Esophagus squamous epithelium (tissue), 4 donors: ENCODE results near the gene NAA80.

Experiments
- POLR2A ChIP-seq, 4 donors: fragments of 450-650 bp; IDR thresholded peaks; one replicate each; pipeline ENCODE4 v1.6.1; 2017; ENCODE audit warnings: antibody characterized with exemption in 4 of 4, mild to moderate bottlenecking in 4 of 4, moderate library complexity in 3 of 4
- TF ChIP-seq, protein P1 (sequence below), 6 experiments: fragments of 450-650 bp in 4 of 6; fragments of 200-600 bp in 2 of 6; sonication (generic) in 2 of 6; IDR thresholded peaks; one replicate each; pipeline ENCODE4 v1.5.1; 2016 to 2019; ENCODE audit warnings: antibody characterized with exemption in 6 of 6, mild to moderate bottlenecking in 4 of 6, moderate library complexity in 4 of 6

DNA sequence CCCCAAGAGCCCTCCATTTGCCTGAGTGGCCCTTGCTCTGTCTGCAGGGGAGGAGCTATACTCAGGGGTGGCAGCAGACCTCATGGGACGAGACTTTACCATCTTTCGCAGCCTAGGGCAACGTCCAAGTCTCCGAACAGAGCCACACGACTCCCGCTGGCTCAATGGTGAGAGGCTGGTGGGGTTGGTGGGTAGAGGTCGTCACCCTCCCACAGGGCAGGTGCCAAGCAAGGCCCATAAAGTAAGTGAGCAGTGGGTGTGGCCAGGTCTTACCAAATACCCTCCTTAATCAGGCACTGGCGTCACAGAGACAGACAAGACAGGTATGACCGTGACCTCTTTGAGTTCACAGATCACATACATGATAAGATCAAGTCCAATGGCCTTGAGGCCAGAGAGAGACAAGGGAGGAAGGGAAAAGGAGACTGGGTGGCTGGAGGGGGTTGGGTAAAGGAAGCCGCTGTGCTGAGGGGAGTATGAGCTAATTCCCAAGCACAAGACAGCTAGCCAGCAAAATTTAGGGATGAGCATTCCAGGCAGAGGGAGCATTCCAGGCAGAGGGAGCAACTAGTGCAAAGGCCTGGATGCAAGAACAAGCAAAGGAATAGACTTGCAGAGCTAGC is 27.8 kb downstream of the NAA80 start:
- TF ChIP-seq, protein P1, sequence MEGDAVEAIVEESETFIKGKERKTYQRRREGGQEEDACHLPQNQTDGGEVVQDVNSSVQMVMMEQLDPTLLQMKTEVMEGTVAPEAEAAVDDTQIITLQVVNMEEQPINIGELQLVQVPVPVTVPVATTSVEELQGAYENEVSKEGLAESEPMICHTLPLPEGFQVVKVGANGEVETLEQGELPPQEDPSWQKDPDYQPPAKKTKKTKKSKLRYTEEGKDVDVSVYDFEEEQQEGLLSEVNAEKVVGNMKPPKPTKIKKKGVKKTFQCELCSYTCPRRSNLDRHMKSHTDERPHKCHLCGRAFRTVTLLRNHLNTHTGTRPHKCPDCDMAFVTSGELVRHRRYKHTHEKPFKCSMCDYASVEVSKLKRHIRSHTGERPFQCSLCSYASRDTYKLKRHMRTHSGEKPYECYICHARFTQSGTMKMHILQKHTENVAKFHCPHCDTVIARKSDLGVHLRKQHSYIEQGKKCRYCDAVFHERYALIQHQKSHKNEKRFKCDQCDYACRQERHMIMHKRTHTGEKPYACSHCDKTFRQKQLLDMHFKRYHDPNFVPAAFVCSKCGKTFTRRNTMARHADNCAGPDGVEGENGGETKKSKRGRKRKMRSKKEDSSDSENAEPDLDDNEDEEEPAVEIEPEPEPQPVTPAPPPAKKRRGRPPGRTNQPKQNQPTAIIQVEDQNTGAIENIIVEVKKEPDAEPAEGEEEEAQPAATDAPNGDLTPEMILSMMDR (IDR thresholded peaks at IDR 0.05): no peak
- TF ChIP-seq POLR2A (IDR thresholded peaks at IDR 0.05): no peak
